Panc1 (cell line): Measurements from ENCODE around the gene B9D1.

Source experiments
- POLR2AphosphoS5 ChIP-seq: IDR thresholded peaks from 2 replicates; pipeline ENCODE4 v1.6.1; 2012; ENCODE audit warnings: mild to moderate bottlenecking, low read depth, low read length, moderate library complexity
- TF ChIP-seq, protein P1 (sequence below): fragments of 450-650 bp; IDR thresholded peaks from 2 replicates; pipeline ENCODE4 v1.5.1; 2017; ENCODE audit warnings: mild to moderate bottlenecking

DNA sequence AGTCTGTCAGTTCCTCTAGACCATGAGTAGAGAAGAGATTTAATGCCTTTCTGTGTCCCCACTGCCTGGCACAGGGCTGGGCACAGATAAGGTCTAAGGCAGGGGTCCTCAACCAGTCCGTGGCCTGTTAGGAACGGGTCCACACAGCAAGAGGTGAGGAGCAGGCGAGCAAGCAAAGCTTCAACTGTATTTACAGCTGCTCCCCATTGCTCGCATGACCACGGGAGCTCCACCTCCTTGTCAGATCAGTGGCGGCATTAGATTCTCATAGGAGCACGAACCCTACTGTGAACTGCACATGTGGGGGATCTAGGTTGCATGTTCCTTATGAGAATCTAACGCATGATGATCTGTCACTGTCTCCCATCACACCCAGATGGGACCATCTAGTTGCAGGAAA lies 1.8 kb downstream of the B9D1 start:
- TF ChIP-seq, protein P1, sequence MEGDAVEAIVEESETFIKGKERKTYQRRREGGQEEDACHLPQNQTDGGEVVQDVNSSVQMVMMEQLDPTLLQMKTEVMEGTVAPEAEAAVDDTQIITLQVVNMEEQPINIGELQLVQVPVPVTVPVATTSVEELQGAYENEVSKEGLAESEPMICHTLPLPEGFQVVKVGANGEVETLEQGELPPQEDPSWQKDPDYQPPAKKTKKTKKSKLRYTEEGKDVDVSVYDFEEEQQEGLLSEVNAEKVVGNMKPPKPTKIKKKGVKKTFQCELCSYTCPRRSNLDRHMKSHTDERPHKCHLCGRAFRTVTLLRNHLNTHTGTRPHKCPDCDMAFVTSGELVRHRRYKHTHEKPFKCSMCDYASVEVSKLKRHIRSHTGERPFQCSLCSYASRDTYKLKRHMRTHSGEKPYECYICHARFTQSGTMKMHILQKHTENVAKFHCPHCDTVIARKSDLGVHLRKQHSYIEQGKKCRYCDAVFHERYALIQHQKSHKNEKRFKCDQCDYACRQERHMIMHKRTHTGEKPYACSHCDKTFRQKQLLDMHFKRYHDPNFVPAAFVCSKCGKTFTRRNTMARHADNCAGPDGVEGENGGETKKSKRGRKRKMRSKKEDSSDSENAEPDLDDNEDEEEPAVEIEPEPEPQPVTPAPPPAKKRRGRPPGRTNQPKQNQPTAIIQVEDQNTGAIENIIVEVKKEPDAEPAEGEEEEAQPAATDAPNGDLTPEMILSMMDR: no peak
- TF ChIP-seq POLR2AphosphoS5: no peak
